GM19351 (cell line): ENCODE data around the gene ITGB6.
"Not testable (repeated sequence)": the region's sequence is repeated elsewhere in the genome, so short reads cannot be mapped to it uniquely, and the experiment has no call there.

ENCODE experiments used
- ATAC-seq: cut with Tn5 transposase; IDR thresholded peaks from one replicate; pipeline ENCODE4 v1.9.1; 2021; ENCODE audit warnings: mild to moderate bottlenecking, moderate library complexity; ENCODE audit not compliant: unreplicated experiment

Gene ITGB6

GRCh38 chr2:160197587-160197986 lies 2.5 kb downstream of the ITGB6 start:
- no peak for ATAC-seq

GRCh38 chr2:160194946-160195345 lies 5.1 kb downstream of the ITGB6 start:
- ATAC-seq, result no peak

GRCh38 chr2:160194351-160194750 lies 5.7 kb downstream of the ITGB6 start:
- no peak for ATAC-seq

- ATAC-seq, result not testable (repeated sequence)
These were observed 18.8 kb downstream of the ITGB6 start for GRCh38 chr2:160181146-160181836.

- ATAC-seq, result not testable (repeated sequence)
These were observed 19.4 kb downstream of the ITGB6 start for GRCh38 chr2:160180690-160181089.

- ATAC-seq, result no peak
These were observed 19.9 kb downstream of the ITGB6 start for GRCh38 chr2:160180172-160180571.

GRCh38 chr2:160175169-160176134 lies 24.6 kb downstream of the ITGB6 start:
- ATAC-seq, result no peak

- ATAC-seq, result no peak
These were observed 25.8 kb downstream of the ITGB6 start for GRCh38 chr2:160174322-160174721.

GRCh38 chr2:160169988-160170387 lies 30.1 kb downstream of the ITGB6 start:
- no peak for ATAC-seq

GRCh38 chr2:160169471-160169870 lies 30.6 kb downstream of the ITGB6 start:
- no peak for ATAC-seq

GRCh38 chr2:160168878-160169277 lies 31.2 kb downstream of the ITGB6 start:
- no peak for ATAC-seq

GRCh38 chr2:160167089-160167740 lies 32.9 kb downstream of the ITGB6 start:
- no peak for ATAC-seq

GRCh38 chr2:160165996-160166395 lies 34.1 kb downstream of the ITGB6 start:
- ATAC-seq, result no peak

GRCh38 chr2:160165081-160165480 lies 35.0 kb downstream of the ITGB6 start:
- no peak for ATAC-seq

- no peak for ATAC-seq
These were observed 41.9 kb downstream of the ITGB6 start for GRCh38 chr2:160157861-160158829.

GRCh38 chr2:160156665-160157064 lies 43.4 kb downstream of the ITGB6 start:
- no peak for ATAC-seq

- no peak for ATAC-seq
These were observed 44.0 kb downstream of the ITGB6 start for GRCh38 chr2:160156100-160156499.

- not testable (repeated sequence) for ATAC-seq
These were observed 51.7 kb downstream of the ITGB6 start for GRCh38 chr2:160148419-160148818.

GRCh38 chr2:160145471-160145870 lies 54.6 kb downstream of the ITGB6 start:
- ATAC-seq, result no peak

- no peak for ATAC-seq
These were observed 55.6 kb downstream of the ITGB6 start for GRCh38 chr2:160144280-160144990.
